Gastrocnemius medialis (tissue), 4 donors: Measurements from ENCODE around the gene FAM107B.

Source experiments
- CTCF ChIP-seq, 5 experiments: fragments of 450-650 bp in 3 of 5; fragments of 200-600 bp in 2 of 5; sonication (generic) in 2 of 5; IDR thresholded peaks in 4 of 5; conservative IDR thresholded peaks in 1 of 5; 1 replicate in 4 of 5; 2 replicates in 1 of 5; pipeline ENCODE4 v1.5.1; 2016 to 2019; ENCODE audit warnings: antibody characterized with exemption in 5 of 5, mild to moderate bottlenecking in 3 of 5, moderate library complexity in 3 of 5
- POLR2A ChIP-seq, 2 donors: fragments of 450-650 bp; IDR thresholded peaks; one replicate each; pipeline ENCODE4 v1.6.1; 2017; ENCODE audit warnings: antibody characterized with exemption in 2 of 2, mild to moderate bottlenecking in 2 of 2, moderate library complexity in 2 of 2

- no peak for TF ChIP-seq POLR2A (IDR thresholded peaks at IDR 0.05)
- TF ChIP-seq CTCF (IDR thresholded peaks at IDR 0.05 in 4 of 5, conservative IDR thresholded peaks at IDR 0.05 in 1 of 5) = no peak
Observed at GRCh38 chr10:14775656-14776055, 959 bp upstream of the FAM107B start.
